GM23338 (cell line): ENCODE measurements around the gene DCLK3. TPM values are rescaled to one million over a fixed set of nuclear protein-coding genes. Genes with fewer than 3 reads are reported as not detected.

Experiments used
- ATAC-seq: fragments of 200-7000 bp; cut with Tn5 transposase; 3 replicates; pipeline ENCODE4 v1.9.1; 2020
- DNase-seq: peaks from one replicate; pipeline ENCODE4 v3.0.0-alpha.2; 2015; ENCODE audit warnings: low spot score
- H2AFZ ChIP-seq: fragments of 200-600 bp; sonication (generic); 2 replicates; pipeline ENCODE4 v1.8.0; 2016; ENCODE audit warnings: antibody characterized with exemption, mild to moderate bottlenecking, moderate library complexity
- H3F3A ChIP-seq: fragments of 200-600 bp; sonication (generic); replicated peaks from 2 replicates; pipeline ENCODE4 v1.8.0; 2017; ENCODE audit warnings: antibody characterized with exemption, mixed run types, low read depth
- H3K27ac ChIP-seq: fragments of 200-600 bp; sonication (generic); 2 replicates; pipeline ENCODE4 v1.6.1; 2016; ENCODE audit warnings: low read depth
- H3K27me3 ChIP-seq: fragments of 200-600 bp; sonication (generic); 2 replicates; pipeline ENCODE4 v1.8.0; 2016; ENCODE audit warnings: mild to moderate bottlenecking, mixed run types, moderate library complexity; ENCODE audit not compliant: insufficient read depth
- H3K36me3 ChIP-seq: fragments of 200-600 bp; sonication (generic); 2 replicates; pipeline ENCODE4 v1.8.0; 2016; ENCODE audit warnings: mild to moderate bottlenecking; ENCODE audit not compliant: insufficient read depth
- H3K4me1 ChIP-seq: fragments of 200-600 bp; sonication (generic); 2 replicates; pipeline ENCODE4 v1.8.0; 2016; ENCODE audit warnings: mild to moderate bottlenecking, moderate library complexity; ENCODE audit not compliant: insufficient read depth
- H3K4me2 ChIP-seq: fragments of 200-600 bp; sonication (generic); 2 replicates; pipeline ENCODE4 v1.7.1; 2017; ENCODE audit warnings: mixed run types
- H3K4me3 ChIP-seq: fragments of 200-600 bp; sonication (generic); 2 replicates; pipeline ENCODE4 v1.6.1; 2016; ENCODE audit warnings: mixed run types
- H3K79me2 ChIP-seq: fragments of 200-600 bp; sonication (generic); replicated peaks from 2 replicates; pipeline ENCODE4 v1.8.0; 2017; ENCODE audit warnings: mild to moderate bottlenecking; ENCODE audit not compliant: insufficient read depth
- H3K9me2 ChIP-seq: fragments of 200-600 bp; sonication (generic); 2 replicates; pipeline ENCODE4 v1.8.0; 2017; ENCODE audit not compliant: insufficient read depth
- H4K20me1 ChIP-seq: fragments of 200-600 bp; sonication (generic); replicated peaks from 2 replicates; pipeline ENCODE4 v1.8.0; 2017; ENCODE audit warnings: mild to moderate bottlenecking; ENCODE audit not compliant: insufficient read depth
- H3K27ac Mint-ChIP-seq: 2 replicates; pipeline ENCODE4 v1.8.0; 2020; ENCODE audit warnings: inconsistent platforms, mild to moderate bottlenecking, moderate library complexity, mixed read lengths
- H3K27me3 Mint-ChIP-seq: 3 replicates; pipeline ENCODE4 v1.8.0; 2022; ENCODE audit warnings: low read depth, mild to moderate bottlenecking, moderate library complexity, mixed read lengths, inconsistent platforms; ENCODE audit not compliant: insufficient read depth, poor library complexity
- H3K36me3 Mint-ChIP-seq: 3 replicates; pipeline ENCODE4 v1.8.0; 2021; ENCODE audit warnings: low read depth, mild to moderate bottlenecking, inconsistent platforms, moderate library complexity, mixed read lengths
- H3K4me1 Mint-ChIP-seq: 3 replicates; pipeline ENCODE4 v1.8.0; 2020; ENCODE audit warnings: mild to moderate bottlenecking, inconsistent platforms, mixed read lengths
- H3K4me3 Mint-ChIP-seq: 3 replicates; pipeline ENCODE4 v1.8.0; 2021; ENCODE audit warnings: moderate library complexity, mild to moderate bottlenecking, inconsistent platforms, mixed read lengths
- H3K9me3 Mint-ChIP-seq: 3 replicates; pipeline ENCODE4 v1.8.0; 2020; ENCODE audit warnings: moderate library complexity, mild to moderate bottlenecking, inconsistent platforms, mixed read lengths
- CREB1 ChIP-seq: fragments of 250-450 bp; sonication (Bioruptor Pico); IDR thresholded peaks from 2 replicates; pipeline ENCODE4 v1.5.0; 2020; ENCODE audit warnings: low read depth, mild to moderate bottlenecking, moderate library complexity
- NANOG ChIP-seq: IDR thresholded peaks from 2 replicates; pipeline ENCODE4 v1.6.1; 2016; ENCODE audit warnings: antibody characterized with exemption, borderline replicate concordance
- POLR2AphosphoS5 ChIP-seq: IDR thresholded peaks from 2 replicates; pipeline ENCODE4 v1.6.1; 2016; ENCODE audit warnings: antibody characterized with exemption, low read depth
- STAT1 ChIP-seq: IDR thresholded peaks from one replicate; pipeline ENCODE4 v1.6.1; 2016; ENCODE audit warnings: antibody characterized with exemption; ENCODE audit not compliant: unreplicated experiment
- polyA plus RNA-seq: library from polyadenylated mRNA; unstranded; fragments of >200 nt; fragmentation: Nextera tagmentation; extraction: Ambion mirVana; gene quantifications from 2 replicates; pipeline ENCODE4 v1.2.1, GENCODE V29; 2016
- total RNA-seq: library from RNA; depleted of rRNA; stranded (reverse); fragments of >200 nt; shearing (Covaris generic); gene quantifications from 2 replicates; pipeline ENCODE4 v1.2.3, GENCODE V29; 2014
- TF ChIP-seq, protein P1 (sequence below), 2 experiments: fragments of 200-600 bp in 1 of 2; sonication (generic) in 1 of 2; conservative IDR thresholded peaks; 2 replicates each; pipeline versions ENCODE4 v1.5.1 to v1.6.1; 2016 to 2017; ENCODE audit warnings: antibody characterized with exemption in 2 of 2, low read depth in 2 of 2, mild to moderate bottlenecking in 2 of 2, moderate library complexity in 1 of 2

The DCLK3 gene
- total and polyA plus RNA-seq, 2 experiments from 2014 or later = 0.40 to 0.66 TPM

DNA sequence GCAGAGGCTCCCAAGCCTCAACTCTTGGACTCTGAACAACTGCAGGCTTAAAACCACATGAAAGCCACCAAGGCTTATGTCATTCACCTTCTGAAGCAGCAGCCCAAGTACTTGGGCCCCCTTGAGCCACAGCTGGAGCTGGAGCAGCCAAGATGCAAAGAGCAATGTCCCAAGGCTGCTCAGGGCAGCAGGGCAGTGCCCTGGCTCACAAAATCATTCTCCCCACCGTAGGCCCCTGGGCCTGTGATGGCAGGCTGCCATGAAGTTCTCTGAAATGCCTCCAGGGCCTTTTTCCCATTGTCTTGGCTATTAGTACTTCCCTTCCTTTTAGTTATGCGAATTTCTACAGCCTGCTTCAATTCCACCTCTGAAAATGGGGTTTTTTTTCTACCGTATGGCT is 83.4 kb downstream of the DCLK3 start (continued):
- TF ChIP-seq, protein P1, sequence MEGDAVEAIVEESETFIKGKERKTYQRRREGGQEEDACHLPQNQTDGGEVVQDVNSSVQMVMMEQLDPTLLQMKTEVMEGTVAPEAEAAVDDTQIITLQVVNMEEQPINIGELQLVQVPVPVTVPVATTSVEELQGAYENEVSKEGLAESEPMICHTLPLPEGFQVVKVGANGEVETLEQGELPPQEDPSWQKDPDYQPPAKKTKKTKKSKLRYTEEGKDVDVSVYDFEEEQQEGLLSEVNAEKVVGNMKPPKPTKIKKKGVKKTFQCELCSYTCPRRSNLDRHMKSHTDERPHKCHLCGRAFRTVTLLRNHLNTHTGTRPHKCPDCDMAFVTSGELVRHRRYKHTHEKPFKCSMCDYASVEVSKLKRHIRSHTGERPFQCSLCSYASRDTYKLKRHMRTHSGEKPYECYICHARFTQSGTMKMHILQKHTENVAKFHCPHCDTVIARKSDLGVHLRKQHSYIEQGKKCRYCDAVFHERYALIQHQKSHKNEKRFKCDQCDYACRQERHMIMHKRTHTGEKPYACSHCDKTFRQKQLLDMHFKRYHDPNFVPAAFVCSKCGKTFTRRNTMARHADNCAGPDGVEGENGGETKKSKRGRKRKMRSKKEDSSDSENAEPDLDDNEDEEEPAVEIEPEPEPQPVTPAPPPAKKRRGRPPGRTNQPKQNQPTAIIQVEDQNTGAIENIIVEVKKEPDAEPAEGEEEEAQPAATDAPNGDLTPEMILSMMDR (conservative IDR thresholded peaks at IDR 0.05; ENCODE audit: low read depth in 2 of 2) = no peak

DNA sequence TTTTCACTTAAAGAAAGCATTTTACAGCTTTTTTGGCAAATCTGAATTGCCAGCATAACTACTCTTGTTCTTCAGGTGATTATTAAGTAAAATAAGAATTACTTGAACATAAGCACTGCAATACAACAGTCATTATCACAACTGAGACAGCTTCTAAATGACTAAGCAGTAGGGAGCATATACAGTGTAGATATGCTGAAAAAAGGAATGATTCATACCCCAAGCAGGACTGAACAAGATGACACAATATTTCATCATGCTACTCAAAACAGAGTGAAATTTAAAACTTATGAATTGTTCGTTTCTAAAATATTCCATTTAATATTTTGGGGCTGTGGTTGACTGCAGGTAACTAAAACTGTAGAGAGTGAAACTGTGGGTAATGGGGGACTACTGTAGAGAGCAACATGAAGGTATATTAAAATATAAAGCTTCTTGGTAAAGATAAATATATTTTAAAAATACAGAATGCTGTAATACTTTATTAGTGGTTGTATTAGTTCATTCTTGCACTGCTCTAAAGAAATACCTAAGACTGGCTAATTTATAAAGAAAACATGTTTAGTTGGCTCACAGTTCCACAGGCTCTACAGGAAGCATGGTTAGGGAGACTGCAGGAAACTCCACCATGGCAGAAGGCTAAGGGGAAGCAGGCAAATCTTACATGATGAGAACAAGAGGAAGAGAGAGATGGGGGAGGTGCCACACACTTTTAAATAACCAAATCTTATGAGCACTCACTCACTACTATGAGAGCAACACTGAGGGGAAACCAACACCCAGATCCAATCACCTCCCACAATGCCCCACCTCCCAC is 84.8 kb downstream of the DCLK3 start:
- 0 out of 3 replicates have a peak, but pooled peaks cover 4% of the 10 kb centered on the region for H3K4me1 Mint-ChIP-seq
- Histone ChIP-seq H3K4me2 (no peak overlapping the region), H3K4me3 (no peak overlapping the region), H3K9me2 (0 out of 2 replicates have a peak, but pooled peaks cover 4% of the 10 kb centered on the region), H3K36me3 (no peaks in the 10 kb centered on the region), H4K20me1 (no peaks in the 10 kb centered on the region), H3F3A (no peaks in the 10 kb centered on the region), H3K27ac (no peak overlapping the region), H3K27me3 (no peaks in the 10 kb centered on the region), H2AFZ (no peak overlapping the region), H3K4me1 (no peaks in the 10 kb centered on the region), H3K79me2 (no peaks in the 10 kb centered on the region)
- peaks cover 27% of the 10 kb centered on the region for H3K9me3 Mint-ChIP-seq
- no peak overlapping the region for H3K27ac Mint-ChIP-seq
- peaks cover 17% of the 10 kb centered on the region for H3K36me3 Mint-ChIP-seq
- TF ChIP-seq NANOG = no peak
- H3K27me3 Mint-ChIP-seq = peaks cover 2% of the 10 kb centered on the region
- no peak overlapping the region for H3K4me3 Mint-ChIP-seq
- ATAC-seq (no peak), DNase-seq (no peak)

DNA sequence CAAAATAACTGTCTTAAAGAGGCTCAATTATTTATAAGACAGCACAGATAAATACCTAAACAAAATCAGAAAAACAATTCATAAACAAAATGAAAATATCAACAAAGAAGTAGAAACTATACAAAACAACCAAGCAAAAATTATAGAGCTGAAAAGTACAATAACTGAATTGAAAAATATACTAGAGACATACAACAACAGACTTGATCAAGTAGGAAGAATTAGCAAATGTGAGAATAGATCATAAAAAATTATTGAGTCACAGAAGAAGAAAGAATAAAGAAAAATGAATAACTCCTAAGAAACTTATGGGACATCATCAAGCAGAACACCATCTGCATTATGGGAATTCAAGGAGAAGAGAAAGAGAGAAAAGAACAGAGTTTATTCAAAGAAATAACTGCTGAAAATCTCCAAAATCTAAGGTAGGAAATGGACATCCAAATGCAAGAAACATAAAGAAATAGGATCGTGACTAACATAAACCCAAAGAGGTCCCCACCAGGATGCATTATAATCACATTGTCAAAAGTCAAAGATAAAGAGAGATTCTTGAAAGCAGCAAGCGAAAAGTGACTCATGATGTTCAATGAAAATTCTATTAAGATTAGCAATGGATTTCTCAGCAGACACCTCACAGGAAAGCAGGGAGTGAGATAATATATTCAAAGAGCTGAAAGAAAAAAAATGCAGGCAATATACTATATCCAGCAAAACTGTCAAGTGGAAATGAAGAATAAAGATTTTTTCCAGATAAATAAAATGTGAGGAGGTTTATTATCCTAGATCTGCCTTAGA is 85.9 kb downstream of the DCLK3 start:
- H3K79me2 ChIP-seq = no peaks in the 10 kb centered on the region
- Mint-ChIP-seq H3K36me3 (peaks cover 17% of the 10 kb centered on the region), H3K27ac (no peak overlapping the region), H3K4me1 (peaks cover 9% of the 10 kb centered on the region; the same call in 2 of the 3 replicates), H3K4me3 (no peak overlapping the region), H3K27me3 (peaks cover 2% of the 10 kb centered on the region), H3K9me3 (peaks cover 27% of the 10 kb centered on the region)
- TF ChIP-seq CREB1 (CRISPR knock-in tag) = no peak
- TF ChIP-seq STAT1 = no peak
- TF ChIP-seq NANOG = no peak
- no peak for TF ChIP-seq POLR2AphosphoS5
- H3K27me3 ChIP-seq = no peaks in the 10 kb centered on the region
- H3K9me2 ChIP-seq = 0 out of 2 replicates have a peak, but pooled peaks cover 4% of the 10 kb centered on the region
- DNase-seq (no peak), ATAC-seq (no peak)
- no peaks in the 10 kb centered on the region for H4K20me1 ChIP-seq
- H3K4me3 ChIP-seq = no peak overlapping the region
- H3K36me3 ChIP-seq = no peaks in the 10 kb centered on the region
- H2AFZ ChIP-seq = no peak overlapping the region
- H3K27ac ChIP-seq = no peak overlapping the region
- H3K4me2 ChIP-seq = no peak overlapping the region
- H3F3A ChIP-seq = no peaks in the 10 kb centered on the region
- H3K4me1 ChIP-seq = no peaks in the 10 kb centered on the region
